ENCODE measurements around the gene MRGPRF.

Gene MRGPRF

DNA sequence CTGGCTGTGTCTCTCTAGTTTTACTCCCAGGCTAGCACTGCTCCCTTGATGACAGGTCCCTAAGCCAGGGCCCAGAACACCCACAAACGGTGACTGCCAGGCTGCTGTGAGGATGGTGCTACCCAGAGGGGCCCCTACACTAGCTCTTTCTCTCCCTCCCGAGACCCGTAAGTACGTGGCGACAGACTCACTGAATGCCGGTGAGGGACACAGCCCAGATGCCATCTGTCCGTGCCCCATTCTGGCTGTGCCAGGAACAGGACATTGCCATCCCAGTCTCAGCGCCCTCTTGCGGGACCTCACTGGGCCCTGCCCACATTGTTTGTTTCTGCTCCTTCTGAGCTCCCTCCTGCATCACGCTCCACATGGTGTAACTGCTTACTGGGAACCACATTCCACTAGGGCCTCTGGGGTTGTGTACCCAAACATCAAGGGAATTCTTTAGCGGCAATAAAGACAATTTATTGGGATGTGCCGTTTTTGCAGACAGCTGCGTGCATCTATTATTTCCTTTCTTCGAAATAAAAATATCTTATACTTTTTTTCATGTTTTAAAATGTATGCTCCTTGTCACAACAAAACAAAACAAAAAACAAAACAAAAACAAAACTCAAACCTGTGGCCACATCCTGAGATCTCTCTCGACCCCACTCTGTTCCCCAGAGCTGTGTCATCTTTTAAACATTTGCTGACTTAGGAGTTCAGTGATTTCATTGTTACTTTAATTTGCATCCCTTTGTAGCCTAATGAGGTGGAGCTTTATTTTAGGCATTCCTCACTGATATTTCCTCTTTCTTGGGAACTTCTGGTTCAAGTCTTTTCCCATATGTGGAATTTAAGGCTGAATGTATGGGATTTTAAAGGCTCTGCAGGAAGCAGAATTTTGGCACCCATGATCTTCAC, 31.3 kb upstream of the MRGPRF start:
- Histone ChIP-seq H3K27me3 (ENCODE audit: insufficient read depth, low read depth) (no peaks in the 10 kb centered on the region), H3K4me1 (ENCODE audit: low read depth, poor library complexity, severe bottlenecking) (peaks cover 18% of the 10 kb centered on the region), H2AFZ (ENCODE audit: low read depth) (peak overlapping the region; percentile 42; the same call in 1 of the 2 replicates), H3K27ac (no peak overlapping the region), H3K4me3 (IDR thresholded peaks at IDR 0.05; ENCODE audit: insufficient read depth, low read depth, low read length) (no peak overlapping the region), H3K36me3 (ENCODE audit: insufficient read depth) (no peaks in the 10 kb centered on the region), H3K79me2 (ENCODE audit: insufficient read depth, low read depth) (no peaks in the 10 kb centered on the region), H4K20me1 (ENCODE audit: insufficient read depth) (no peaks in the 10 kb centered on the region), H3K4me2 (peak overlapping the region; percentile 46; the same call in 1 of the 2 replicates), H3K9ac (no peak overlapping the region)
- TF ChIP-seq, protein P1, sequence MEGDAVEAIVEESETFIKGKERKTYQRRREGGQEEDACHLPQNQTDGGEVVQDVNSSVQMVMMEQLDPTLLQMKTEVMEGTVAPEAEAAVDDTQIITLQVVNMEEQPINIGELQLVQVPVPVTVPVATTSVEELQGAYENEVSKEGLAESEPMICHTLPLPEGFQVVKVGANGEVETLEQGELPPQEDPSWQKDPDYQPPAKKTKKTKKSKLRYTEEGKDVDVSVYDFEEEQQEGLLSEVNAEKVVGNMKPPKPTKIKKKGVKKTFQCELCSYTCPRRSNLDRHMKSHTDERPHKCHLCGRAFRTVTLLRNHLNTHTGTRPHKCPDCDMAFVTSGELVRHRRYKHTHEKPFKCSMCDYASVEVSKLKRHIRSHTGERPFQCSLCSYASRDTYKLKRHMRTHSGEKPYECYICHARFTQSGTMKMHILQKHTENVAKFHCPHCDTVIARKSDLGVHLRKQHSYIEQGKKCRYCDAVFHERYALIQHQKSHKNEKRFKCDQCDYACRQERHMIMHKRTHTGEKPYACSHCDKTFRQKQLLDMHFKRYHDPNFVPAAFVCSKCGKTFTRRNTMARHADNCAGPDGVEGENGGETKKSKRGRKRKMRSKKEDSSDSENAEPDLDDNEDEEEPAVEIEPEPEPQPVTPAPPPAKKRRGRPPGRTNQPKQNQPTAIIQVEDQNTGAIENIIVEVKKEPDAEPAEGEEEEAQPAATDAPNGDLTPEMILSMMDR (conservative IDR thresholded peaks at IDR 0.05; ENCODE audit: low read depth, low read length) = peak; percentile 50

DNA sequence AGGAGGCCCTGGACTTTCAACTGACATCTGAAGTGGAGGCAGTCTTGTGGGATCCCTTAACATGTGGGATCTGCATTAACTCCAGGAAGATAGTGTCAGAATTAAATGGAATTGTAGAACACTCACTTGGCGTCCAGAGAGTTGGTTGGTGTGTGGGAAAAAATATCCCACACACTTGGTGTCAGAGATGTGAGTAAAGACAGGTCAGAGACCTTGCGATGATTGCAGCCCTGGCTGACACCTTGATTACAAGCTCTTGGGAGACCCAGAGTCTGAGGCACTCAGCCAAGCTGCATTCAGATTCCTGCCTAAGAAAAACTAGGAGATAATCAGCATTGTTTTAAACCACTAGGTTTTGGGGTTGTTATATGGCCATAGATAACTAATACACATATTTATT, 28.5 kb upstream of the MRGPRF start:
- no peak overlapping the region for H2AFZ ChIP-seq (ENCODE audit: low read depth)
- no peak overlapping the region for H3K4me2 ChIP-seq
- H4K20me1 ChIP-seq (ENCODE audit: insufficient read depth) = no peaks in the 10 kb centered on the region
- H3K9ac ChIP-seq = no peak overlapping the region
- peaks cover 12% of the 10 kb centered on the region for H3K4me1 ChIP-seq (ENCODE audit: low read depth, poor library complexity, severe bottlenecking)
- H3K27ac ChIP-seq = no peak overlapping the region
- TF ChIP-seq, protein P1 (conservative IDR thresholded peaks at IDR 0.05; ENCODE audit: low read depth, low read length) = no peak
- H3K4me3 ChIP-seq (IDR thresholded peaks at IDR 0.05; ENCODE audit: insufficient read depth, low read depth, low read length) = no peak overlapping the region
- H3K27me3 ChIP-seq (ENCODE audit: insufficient read depth, low read depth) = no peaks in the 10 kb centered on the region
- H3K36me3 ChIP-seq (ENCODE audit: insufficient read depth) = no peaks in the 10 kb centered on the region
- no peaks in the 10 kb centered on the region for H3K79me2 ChIP-seq (ENCODE audit: insufficient read depth, low read depth)

DNA sequence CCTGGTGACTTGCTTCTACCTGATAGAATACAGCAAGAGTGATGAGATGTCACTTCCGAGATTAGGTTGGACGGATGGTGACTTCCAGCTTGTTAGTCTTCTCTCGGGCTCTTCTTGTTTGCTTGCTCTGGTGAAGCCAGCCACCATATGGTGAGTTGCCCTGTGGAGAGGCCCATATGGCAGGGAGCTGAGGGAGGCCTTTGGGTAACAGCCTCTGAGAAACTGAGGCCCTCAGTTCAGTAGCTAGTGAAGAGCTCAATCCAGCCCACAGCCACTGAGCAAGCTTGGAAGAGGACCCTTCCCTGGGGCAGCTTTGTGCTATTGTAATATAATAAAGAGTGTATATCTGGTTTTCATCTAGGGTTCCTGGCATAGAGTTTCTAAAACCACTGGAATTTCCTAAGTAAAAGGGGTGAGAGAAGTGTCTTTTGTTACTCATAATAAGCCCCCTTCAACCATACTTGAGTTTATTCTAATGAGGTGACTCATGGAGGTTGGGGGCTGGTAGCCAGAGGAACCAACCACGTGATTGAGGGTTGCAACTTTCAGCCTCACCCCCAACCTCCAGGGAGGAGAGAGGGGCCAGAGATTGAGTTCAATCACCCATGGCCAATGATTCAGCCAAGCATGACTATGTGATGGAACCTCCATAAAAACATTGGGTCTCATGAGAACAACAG, 27.7 kb upstream of the MRGPRF start:
- Histone ChIP-seq H2AFZ (ENCODE audit: low read depth) (no peak overlapping the region), H3K4me2 (no peak overlapping the region)

DNA sequence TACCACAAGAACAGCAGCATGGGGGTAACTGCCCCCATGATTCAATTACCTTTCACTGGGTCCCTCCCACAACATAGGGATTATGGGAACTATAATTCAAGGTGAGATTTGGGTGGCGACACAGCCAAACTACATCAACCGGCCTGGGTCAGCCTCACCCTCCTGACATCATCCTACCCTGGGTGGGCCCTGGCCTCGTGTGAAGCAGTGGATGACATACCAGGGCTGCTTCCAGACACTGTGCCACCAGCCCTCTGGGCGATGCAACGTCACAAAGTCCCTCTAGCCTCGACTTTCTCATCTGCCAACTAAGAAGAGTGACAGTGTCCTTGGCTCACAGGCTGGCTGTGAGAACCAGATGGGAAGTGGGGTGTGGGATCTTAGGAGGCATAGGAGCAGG, 27.0 kb upstream of the MRGPRF start:
- H3K36me3 ChIP-seq (ENCODE audit: insufficient read depth) = no peaks in the 10 kb centered on the region
- no peak overlapping the region for H3K27ac ChIP-seq
- no peak overlapping the region for H3K4me2 ChIP-seq
- no peaks in the 10 kb centered on the region for H3K27me3 ChIP-seq (ENCODE audit: insufficient read depth, low read depth)
- H4K20me1 ChIP-seq (ENCODE audit: insufficient read depth) = no peaks in the 10 kb centered on the region
- no peaks in the 10 kb centered on the region for H3K79me2 ChIP-seq (ENCODE audit: insufficient read depth, low read depth)
- TF ChIP-seq, protein P1 (conservative IDR thresholded peaks at IDR 0.05; ENCODE audit: low read depth, low read length) = no peak
- no peak overlapping the region for H2AFZ ChIP-seq (ENCODE audit: low read depth)
- peaks cover 12% of the 10 kb centered on the region for H3K4me1 ChIP-seq (ENCODE audit: low read depth, poor library complexity, severe bottlenecking)
- no peak overlapping the region for H3K4me3 ChIP-seq (IDR thresholded peaks at IDR 0.05; ENCODE audit: insufficient read depth, low read depth, low read length)
- H3K9ac ChIP-seq = no peak overlapping the region

More for the DNA sequence above, 27.7 kb upstream of the MRGPRF start:
- Histone ChIP-seq H3K27ac (no peak overlapping the region), H3K36me3 (ENCODE audit: insufficient read depth) (no peaks in the 10 kb centered on the region), H3K9ac (no peak overlapping the region), H3K4me1 (ENCODE audit: low read depth, poor library complexity, severe bottlenecking) (peaks cover 12% of the 10 kb centered on the region), H4K20me1 (ENCODE audit: insufficient read depth) (no peaks in the 10 kb centered on the region), H3K27me3 (ENCODE audit: insufficient read depth, low read depth) (no peaks in the 10 kb centered on the region), H3K4me3 (IDR thresholded peaks at IDR 0.05; ENCODE audit: insufficient read depth, low read depth, low read length) (no peak overlapping the region), H3K79me2 (ENCODE audit: insufficient read depth, low read depth) (no peaks in the 10 kb centered on the region)
- TF ChIP-seq, protein P1 (conservative IDR thresholded peaks at IDR 0.05; ENCODE audit: low read depth, low read length) = no peak
